NCI-H226 (cell line): ENCODE data around the gene PAPLN.
"Not testable (repeated sequence)": the region's sequence is repeated elsewhere in the genome, so short reads cannot be mapped to it uniquely, and the experiment has no call there.

Source experiments
- DNase-seq: peaks from one replicate; pipeline ENCODE4 v3.0.0-alpha.2; 2015

The PAPLN gene

DNA sequence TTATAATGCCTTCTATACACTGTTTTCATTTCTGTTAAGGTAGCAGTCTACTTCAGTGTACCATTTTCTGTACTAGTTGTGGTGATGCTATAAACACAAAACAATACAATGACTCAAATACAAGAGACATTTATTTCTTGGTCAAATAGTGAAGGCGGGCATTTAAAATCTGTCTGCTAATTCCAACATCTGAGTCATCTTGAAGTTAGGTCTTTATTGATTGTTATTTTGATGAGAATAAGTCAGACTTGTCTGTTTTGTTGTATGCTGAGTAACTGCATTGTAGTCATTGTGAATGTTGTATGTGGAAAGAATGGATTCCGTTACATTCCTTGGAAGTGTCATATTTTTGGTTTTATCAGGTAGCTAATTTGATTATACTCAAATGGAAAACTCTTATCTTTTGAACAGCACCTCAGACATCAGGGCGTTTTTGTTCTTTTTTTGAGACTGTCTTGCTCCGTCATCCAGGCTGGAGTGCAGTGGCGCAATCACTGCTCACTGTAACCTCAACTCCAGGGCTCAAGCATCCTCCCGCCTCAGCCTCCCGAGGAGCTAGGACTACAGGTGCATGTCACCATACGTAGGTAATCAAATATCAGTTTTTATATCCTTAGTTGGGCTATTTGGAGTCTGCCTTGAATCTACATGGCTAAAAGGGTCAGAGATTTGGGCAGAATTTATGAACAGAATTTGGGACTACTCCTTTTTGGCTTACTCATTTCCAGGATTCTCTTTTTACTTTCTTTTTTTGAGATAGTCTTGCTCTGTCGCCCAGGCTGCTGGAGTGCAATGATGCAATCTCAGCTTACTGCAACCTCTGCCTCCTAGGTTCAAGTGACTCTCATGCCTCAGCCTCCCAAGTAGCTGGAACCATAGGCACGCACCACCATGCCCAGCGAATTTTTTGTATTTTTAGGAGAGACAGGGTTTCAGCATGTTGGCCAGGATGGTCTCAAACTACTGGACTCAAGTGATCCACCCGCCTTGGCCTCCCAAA lies 56.8 kb downstream of the PAPLN start:
- DNase-seq, result no peak

DNA sequence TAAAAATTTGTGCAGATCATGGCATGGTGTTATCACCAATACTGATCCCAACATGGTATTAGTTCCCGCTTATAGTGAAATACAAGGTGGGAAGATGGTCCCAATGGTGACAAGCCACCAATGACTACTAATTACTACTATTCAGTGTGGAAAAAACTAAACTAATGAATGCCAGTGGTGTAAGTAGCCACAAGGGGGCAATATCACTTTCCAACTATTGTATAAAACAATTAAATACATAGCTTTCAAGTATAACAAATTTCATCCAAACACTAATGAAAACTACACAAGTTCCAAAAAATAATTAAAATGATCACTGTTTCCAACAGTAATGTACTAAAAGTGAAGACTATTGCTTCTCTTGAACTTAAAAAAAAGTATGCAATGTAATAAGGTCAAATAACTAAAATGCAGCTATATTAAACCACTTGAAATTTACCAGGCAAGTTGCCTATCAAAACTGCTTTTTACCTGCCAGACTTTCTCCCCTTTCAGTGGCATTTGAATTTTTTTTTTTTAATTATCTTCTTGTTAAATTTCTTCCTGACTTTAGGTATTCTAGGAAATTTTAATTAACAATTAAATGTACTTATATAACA lies 58.0 kb downstream of the PAPLN start:
- DNase-seq, result peak; percentile 15

DNA sequence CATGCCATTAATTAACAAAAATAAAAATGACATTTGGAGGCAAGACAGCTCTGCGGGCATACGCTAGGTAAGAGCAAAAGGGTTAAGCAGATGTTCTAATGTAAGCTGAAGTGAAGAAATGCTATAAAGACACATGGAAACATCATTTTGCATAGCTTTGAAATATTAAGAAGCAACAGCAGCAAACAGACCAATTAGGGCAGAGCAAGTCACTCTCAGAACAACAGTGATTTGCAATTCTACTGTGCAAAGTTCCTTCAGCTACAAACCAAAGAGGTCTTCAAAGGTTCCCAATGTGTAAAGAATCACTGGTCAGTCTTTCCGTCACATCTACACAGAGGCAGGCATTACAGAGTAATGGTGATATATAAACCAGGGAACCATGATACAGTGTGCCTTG lies 68.2 kb downstream of the PAPLN start:
- DNase-seq, result no peak

DNA sequence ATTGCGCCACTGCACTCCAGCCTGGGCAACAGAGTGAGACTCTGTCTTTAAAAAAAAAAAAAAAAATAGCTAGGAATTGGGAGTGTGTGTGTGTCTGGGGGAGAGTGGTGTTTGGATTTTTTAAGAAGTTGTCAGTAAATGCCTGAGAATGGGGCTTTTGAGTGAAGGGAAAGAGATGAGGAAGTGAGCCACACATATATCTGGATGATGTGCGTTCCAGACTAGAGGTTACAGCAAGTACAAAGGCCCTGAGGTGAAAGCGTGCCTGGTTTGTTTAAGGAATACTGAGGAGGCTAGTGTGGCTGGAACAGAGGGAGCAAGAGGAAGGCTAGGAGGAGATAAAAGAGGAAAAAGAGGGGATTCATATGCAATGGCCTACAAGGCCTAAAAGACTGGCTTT lies 70.0 kb downstream of the PAPLN start:
- DNase-seq, result no peak

DNA sequence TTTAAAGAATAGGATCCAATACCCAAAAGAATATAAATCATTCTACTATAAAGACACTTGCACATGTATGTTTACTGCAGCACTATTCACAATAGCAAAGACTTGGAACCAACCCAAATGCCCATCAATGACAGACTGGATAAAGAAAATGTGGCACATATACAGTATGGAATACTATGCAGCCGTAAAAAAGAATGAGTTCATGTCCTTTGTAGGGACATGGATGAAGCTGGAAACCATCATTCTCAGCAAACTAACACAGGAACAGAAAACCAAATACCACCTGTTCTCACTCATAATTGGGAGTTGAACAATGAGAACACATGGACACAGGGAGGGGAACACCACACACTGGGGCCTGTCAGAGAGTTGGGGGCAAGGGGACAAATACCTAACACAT lies 71.9 kb downstream of the PAPLN start:
- not testable (repeated sequence) for DNase-seq

DNA sequence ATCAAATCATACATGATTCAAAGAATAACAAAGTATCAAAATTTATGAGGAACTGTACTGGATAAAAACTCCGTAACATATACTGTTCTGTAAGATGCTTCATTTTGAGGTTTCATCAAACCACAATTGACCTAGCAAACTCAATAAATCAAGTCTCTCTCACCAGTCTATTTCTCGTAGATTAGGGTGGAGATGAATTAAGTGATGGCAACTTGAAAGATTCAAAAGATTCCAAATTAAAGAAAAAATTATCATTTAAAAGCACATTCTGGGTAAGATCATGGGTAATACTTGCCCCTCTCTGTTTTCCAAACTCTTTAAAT lies 74.4 kb downstream of the PAPLN start:
- peak; percentile 7 for DNase-seq

DNA sequence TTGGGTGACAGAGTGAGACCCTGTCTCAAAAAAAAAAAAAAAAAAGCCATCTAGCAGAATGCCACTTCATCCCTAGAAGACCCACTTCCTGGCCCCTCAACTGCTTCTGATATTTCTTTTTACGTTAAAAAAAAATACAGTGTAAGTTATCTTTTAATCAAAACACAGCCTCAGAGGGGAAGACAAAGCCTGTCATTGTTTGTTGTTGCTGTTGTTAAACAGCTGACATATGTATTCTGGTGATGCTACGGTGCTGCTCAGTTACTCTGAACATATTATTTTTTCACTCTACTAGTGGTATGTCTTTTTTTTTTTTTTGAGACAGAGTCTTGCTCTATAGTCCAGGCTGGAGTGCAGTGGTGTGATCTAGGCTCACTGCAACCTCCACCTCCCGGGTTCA lies 75.4 kb downstream of the PAPLN start:
- DNase-seq, result no peak

DNA sequence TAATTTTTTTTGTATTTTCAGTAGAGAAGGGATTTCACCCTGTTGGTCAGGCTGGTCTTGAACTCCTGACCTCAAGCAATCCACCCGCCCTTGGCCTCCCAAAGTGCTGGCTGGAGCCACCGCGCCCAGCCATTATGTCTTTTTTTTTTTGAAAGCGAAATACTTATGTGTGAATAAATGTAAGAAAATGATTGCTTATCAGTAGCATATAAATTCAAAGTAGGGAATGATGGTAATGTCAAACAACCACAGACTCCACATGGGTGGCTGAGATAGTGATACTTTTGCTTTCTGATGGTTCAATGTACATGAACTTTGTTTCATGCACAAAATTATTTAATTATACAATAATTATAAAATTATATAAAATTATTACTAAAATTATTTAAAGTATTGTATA lies 75.8 kb downstream of the PAPLN start:
- no peak for DNase-seq

DNA sequence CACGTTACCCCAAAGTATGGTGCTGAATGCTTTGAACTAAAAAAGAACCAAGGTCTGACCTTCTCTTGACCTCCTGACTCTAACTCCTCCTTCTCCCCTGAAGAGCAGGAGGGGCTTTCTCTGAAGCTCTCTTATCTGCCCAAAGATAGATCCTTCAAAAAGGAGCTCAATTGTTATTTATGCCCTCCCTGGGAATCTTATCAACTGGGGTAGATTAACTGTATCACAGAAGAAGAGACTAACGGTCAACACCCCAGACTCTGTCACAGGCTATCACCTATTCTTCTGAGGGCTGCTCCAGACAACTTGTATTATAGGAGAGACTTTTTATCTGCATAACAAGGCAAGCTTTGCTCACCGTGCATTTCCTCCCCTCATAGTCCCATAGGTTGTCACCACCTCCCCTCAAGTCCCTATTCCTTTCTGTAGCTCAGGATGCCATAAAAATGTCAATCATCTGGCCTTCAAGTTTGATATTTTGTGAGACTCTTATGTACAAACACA lies 86.6 kb downstream of the PAPLN start:
- no peak for DNase-seq
